Measurements from ENCODE around the gene FBXO21. TPM values are rescaled to one million over a fixed set of nuclear protein-coding genes. Genes with fewer than 3 reads are reported as not detected.

The FBXO21 gene
- total and polyA plus RNA-seq, 2 donors from 2014 or later, result 28.9 to 45.0 TPM

DNA sequence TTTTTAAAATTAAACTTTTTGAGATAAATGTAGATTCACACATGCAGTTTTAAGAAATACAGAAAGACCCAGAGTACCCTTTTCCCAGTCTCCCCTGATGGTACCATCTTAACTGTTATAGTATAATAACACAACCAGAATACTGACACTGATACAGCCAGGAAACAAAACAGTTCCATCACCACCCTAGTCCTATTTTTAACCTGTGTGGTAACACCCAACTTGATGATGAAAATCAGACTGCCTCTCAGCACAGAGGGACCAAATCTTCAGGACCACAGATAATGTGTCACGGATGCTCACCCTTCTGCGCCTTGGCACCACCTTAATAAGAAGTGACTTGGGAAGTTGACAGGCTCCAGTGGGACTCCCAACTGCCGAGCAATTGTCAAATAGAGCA lies 18.1 kb downstream of the FBXO21 start:
- FAIRE-seq (no peak), DNase-seq (no peak)
- intact Hi-C loops (cut with DNase I), result no loop called here
- Histone ChIP-seq H3K9ac (ENCODE audit: low read length in 3 of 3) (no peak overlapping the region), H3K4me3 (ENCODE audit: low read length in 3 of 3) (no peak overlapping the region), H3K9me3 (ENCODE audit: control insufficient read depth in 2 of 3, insufficient read depth in 1 of 3, low read length in 3 of 3) (no peaks in the 10 kb centered on the region), H3K36me3 (ENCODE audit: control insufficient read depth in 2 of 3, insufficient read depth in 3 of 3, low read length in 3 of 3) (peaks cover 9 to 68% (median 44%) of the 10 kb centered on the region in 3 donors), H3K4me1 (ENCODE audit: control insufficient read depth in 2 of 3, insufficient read depth in 2 of 3, low read depth in 1 of 3, low read length in 3 of 3) (no peaks in the 10 kb centered on the region), H3K27me3 (ENCODE audit: control insufficient read depth, insufficient read depth, low read length) (no peaks in the 10 kb centered on the region), H3K27ac (ENCODE audit: low read depth in 2 of 2, low read length in 2 of 2) (no peak overlapping the region)
- TF ChIP-seq, protein P1, sequence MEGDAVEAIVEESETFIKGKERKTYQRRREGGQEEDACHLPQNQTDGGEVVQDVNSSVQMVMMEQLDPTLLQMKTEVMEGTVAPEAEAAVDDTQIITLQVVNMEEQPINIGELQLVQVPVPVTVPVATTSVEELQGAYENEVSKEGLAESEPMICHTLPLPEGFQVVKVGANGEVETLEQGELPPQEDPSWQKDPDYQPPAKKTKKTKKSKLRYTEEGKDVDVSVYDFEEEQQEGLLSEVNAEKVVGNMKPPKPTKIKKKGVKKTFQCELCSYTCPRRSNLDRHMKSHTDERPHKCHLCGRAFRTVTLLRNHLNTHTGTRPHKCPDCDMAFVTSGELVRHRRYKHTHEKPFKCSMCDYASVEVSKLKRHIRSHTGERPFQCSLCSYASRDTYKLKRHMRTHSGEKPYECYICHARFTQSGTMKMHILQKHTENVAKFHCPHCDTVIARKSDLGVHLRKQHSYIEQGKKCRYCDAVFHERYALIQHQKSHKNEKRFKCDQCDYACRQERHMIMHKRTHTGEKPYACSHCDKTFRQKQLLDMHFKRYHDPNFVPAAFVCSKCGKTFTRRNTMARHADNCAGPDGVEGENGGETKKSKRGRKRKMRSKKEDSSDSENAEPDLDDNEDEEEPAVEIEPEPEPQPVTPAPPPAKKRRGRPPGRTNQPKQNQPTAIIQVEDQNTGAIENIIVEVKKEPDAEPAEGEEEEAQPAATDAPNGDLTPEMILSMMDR (IDR thresholded peaks at IDR 0.05; ENCODE audit: borderline replicate concordance, extremely low read depth, insufficient read depth), result no peak

DNA sequence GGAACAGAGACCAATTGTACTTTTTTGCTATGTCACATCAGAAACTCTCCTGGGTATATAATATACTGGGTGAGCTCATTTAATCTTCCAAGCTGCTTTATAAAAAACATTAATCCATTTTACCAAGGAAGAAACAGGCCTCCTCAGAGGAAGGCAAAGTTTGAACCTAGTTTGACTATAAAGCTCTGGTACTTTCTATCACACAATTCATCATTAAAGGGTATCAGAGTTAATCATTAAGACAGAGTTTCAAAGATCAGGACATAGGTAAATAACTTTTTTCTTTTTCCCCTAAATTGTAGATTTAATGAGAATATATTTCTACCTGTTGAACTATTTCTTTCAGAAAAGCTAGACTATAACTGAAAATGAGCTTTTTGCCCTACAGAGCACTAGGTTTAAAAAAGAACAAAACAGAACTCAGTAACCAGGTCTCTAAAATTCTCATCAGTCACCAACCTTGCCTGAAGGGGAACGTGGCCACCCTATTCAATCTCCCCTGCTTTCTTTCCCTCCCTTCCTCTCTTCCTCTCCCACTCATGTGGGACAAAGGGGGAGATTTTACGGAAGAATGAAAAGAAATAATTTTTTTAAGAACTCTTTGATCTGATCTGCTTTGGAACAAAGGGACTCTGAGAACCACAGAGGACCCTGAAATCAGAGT lies 18.6 kb downstream of the FBXO21 start:
- H3K4me3 ChIP-seq (ENCODE audit: low read length in 3 of 3), result no peak overlapping the region
- no peak overlapping the region for H3K9ac ChIP-seq (ENCODE audit: low read length in 3 of 3)
- no peak for DNase-seq
- TF ChIP-seq, protein P1 (IDR thresholded peaks at IDR 0.05; ENCODE audit: borderline replicate concordance, extremely low read depth, insufficient read depth), result no peak
- peak overlapping the region; percentile 23 to 40 for H3K27ac ChIP-seq (ENCODE audit: low read depth in 2 of 2, low read length in 2 of 2)
- H3K4me1 ChIP-seq (ENCODE audit: control insufficient read depth in 2 of 3, insufficient read depth in 2 of 3, low read depth in 1 of 3, low read length in 3 of 3), result no peaks in the 10 kb centered on the region
- peaks cover 13 to 68% (median 46%) of the 10 kb centered on the region in 3 donors for H3K36me3 ChIP-seq (ENCODE audit: control insufficient read depth in 2 of 3, insufficient read depth in 3 of 3, low read length in 3 of 3)
- intact Hi-C loops (cut with DNase I), result no loop called here
- H3K27me3 ChIP-seq (ENCODE audit: control insufficient read depth, insufficient read depth, low read length), result no peaks in the 10 kb centered on the region
- H3K9me3 ChIP-seq (ENCODE audit: control insufficient read depth in 2 of 3, insufficient read depth in 1 of 3, low read length in 3 of 3), result no peaks in the 10 kb centered on the region
- peak; percentile 66 for FAIRE-seq

DNA sequence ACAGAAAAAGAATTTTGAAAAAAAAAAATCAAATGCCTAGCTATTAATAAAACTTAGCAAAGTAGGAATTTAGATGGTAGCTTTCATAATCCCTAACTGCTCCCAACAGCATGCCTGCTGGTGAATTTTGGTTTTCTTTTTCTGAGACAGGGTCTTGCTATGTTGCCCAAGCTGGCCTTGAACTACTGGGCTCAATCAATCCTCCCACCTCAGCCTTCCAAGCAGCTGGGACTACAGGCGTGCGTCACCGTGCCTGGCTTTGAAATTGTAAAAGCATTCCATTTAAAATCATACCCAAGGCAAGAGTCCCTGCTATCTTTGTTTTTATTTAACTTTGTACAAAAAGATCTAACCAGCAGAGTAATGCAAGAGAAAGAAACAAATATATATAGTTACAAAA lies 20.7 kb downstream of the FBXO21 start:
- Histone ChIP-seq H3K36me3 (ENCODE audit: control insufficient read depth in 2 of 3, insufficient read depth in 3 of 3, low read length in 3 of 3) (peaks cover 10 to 57% (median 41%) of the 10 kb centered on the region in 3 donors), H3K27ac (ENCODE audit: low read depth in 2 of 2, low read length in 2 of 2) (no peak overlapping the region), H3K27me3 (ENCODE audit: control insufficient read depth, insufficient read depth, low read length) (no peaks in the 10 kb centered on the region), H3K4me3 (ENCODE audit: low read length in 3 of 3) (no peak overlapping the region), H3K9me3 (ENCODE audit: control insufficient read depth in 2 of 3, insufficient read depth in 1 of 3, low read length in 3 of 3) (no peaks in the 10 kb centered on the region), H3K9ac (ENCODE audit: low read length in 3 of 3) (no peak overlapping the region), H3K4me1 (ENCODE audit: control insufficient read depth in 2 of 3, insufficient read depth in 2 of 3, low read depth in 1 of 3, low read length in 3 of 3) (no peaks in the 10 kb centered on the region)
- no peak for FAIRE-seq
- no peak for DNase-seq
- TF ChIP-seq, protein P1 (IDR thresholded peaks at IDR 0.05; ENCODE audit: borderline replicate concordance, extremely low read depth, insufficient read depth), result no peak
- intact Hi-C loops (cut with DNase I), result no loop called here
